NCI-H226 (cell line): ENCODE measurements around the gene AFF3.
A peak's percentile ranks its signal among the peaks of the same experiment; 100 is the strongest.

Source experiments
- DNase-seq: peaks from one replicate; pipeline ENCODE4 v3.0.0-alpha.2; 2015

Gene AFF3

GRCh38 chr2:100067784-100068183, 74.6 kb downstream of the AFF3 start:
- no peak for DNase-seq

- no peak for DNase-seq
These were observed 75.5 kb downstream of the AFF3 start for GRCh38 chr2:100066856-100067255.

- no peak for DNase-seq
These were observed 76.1 kb downstream of the AFF3 start for GRCh38 chr2:100066246-100066645.

GRCh38 chr2:100064592-100065428, 77.6 kb downstream of the AFF3 start:
- DNase-seq = no peak

GRCh38 chr2:100064165-100064564, 78.2 kb downstream of the AFF3 start:
- no peak for DNase-seq

- DNase-seq = no peak
These were observed 78.9 kb downstream of the AFF3 start for GRCh38 chr2:100063459-100063953.

- no peak for DNase-seq
These were observed 80.1 kb downstream of the AFF3 start for GRCh38 chr2:100062336-100062735.

- no peak for DNase-seq
These were observed 81.5 kb downstream of the AFF3 start for GRCh38 chr2:100060875-100061274.

- no peak for DNase-seq
These were observed 82.8 kb downstream of the AFF3 start for GRCh38 chr2:100059638-100060037.

GRCh38 chr2:100057901-100058261, 84.5 kb downstream of the AFF3 start:
- DNase-seq = peak; percentile 43

- no peak for DNase-seq
These were observed 88.0 kb downstream of the AFF3 start for GRCh38 chr2:100054426-100054825.

GRCh38 chr2:100053087-100053885, 89.1 kb downstream of the AFF3 start:
- no peak for DNase-seq

GRCh38 chr2:100052650-100053049, 89.7 kb downstream of the AFF3 start:
- no peak for DNase-seq

- DNase-seq = no peak
These were observed 91.1 kb downstream of the AFF3 start for GRCh38 chr2:100051253-100051652.

- no peak for DNase-seq
These were observed 91.7 kb downstream of the AFF3 start for GRCh38 chr2:100050685-100051084.

GRCh38 chr2:100046961-100047947, 95.1 kb downstream of the AFF3 start:
- DNase-seq = no peak

GRCh38 chr2:100045000-100045399, 97.4 kb downstream of the AFF3 start:
- no peak for DNase-seq

- no peak for DNase-seq
These were observed 98.5 kb downstream of the AFF3 start for GRCh38 chr2:100043891-100044255.

- DNase-seq = no peak
These were observed 99.1 kb downstream of the AFF3 start for GRCh38 chr2:100043081-100043890.

- no peak for DNase-seq
These were observed 99.8 kb downstream of the AFF3 start for GRCh38 chr2:100042562-100042961.

- DNase-seq = no peak
These were observed 100.4 kb downstream of the AFF3 start for GRCh38 chr2:100041946-100042345.

GRCh38 chr2:100041385-100041784, 101.0 kb downstream of the AFF3 start:
- no peak for DNase-seq
